Panc1 (cell line): ENCODE data around the gene NPAS3. TPM values are rescaled to one million over a fixed set of nuclear protein-coding genes. Genes with fewer than 3 reads are reported as not detected.

Source experiments
- ATAC-seq: fragments of 200-7000 bp; cut with Tn5 transposase; 2 replicates; pipeline ENCODE4 v1.9.1; 2020; ENCODE audit warnings: mild to moderate bottlenecking, moderate library complexity
- BruUV-seq: library from RNA; stranded (reverse); fragments of 400-500 nt; replicated peaks from 2 replicates; lab custom pipeline; 2021; lab: Mats Ljungman, UMichigan
- CTCF ChIA-PET: fragments of 300-600 bp; sonication (Branson Sonifier 250); formaldehyde crosslinking; loops from one replicate; lab custom pipeline; 2022; ENCODE audit warnings: antibody characterized with exemption; lab: Charles Lee
- POLR2A ChIA-PET: fragments of 300-600 bp; sonication (Branson Sonifier 250); formaldehyde crosslinking; loops from one replicate; lab custom pipeline; 2022; ENCODE audit warnings: antibody characterized with exemption; lab: Charles Lee
- DNase-seq: peaks from one replicate; pipeline ENCODE4 v3.0.0-alpha.2; 2010; ENCODE audit warnings: low read depth, low spot score
- H3K27ac ChIP-seq: 2 replicates; pipeline ENCODE4 v1.5.1; 2011; ENCODE audit warnings: mild to moderate bottlenecking, low read length, inconsistent platforms
- H3K27me3 ChIP-seq: fragments of 200-500 bp; sonication (Bioruptor generic); 2 replicates; pipeline ENCODE4 v1.6.0; 2014; ENCODE audit warnings: low read length, inconsistent platforms; ENCODE audit not compliant: control insufficient read depth, insufficient read depth
- H3K36me3 ChIP-seq: fragments of 200-500 bp; sonication (Bioruptor generic); 2 replicates; pipeline ENCODE4 v1.5.1; 2014; ENCODE audit warnings: inconsistent platforms, mild to moderate bottlenecking, low read length, moderate library complexity; ENCODE audit not compliant: control insufficient read depth, insufficient read depth
- H3K4me1 ChIP-seq: 2 replicates; pipeline ENCODE4 v1.5.1; 2011; ENCODE audit warnings: inconsistent platforms, mild to moderate bottlenecking, low read length, moderate library complexity; ENCODE audit not compliant: control insufficient read depth, insufficient read depth
- H3K4me3 ChIP-seq, 2 experiments: 2 replicates each; pipeline ENCODE4 v1.5.1; 2011 to 2012; ENCODE audit warnings: low read depth in 2 of 2, low read length in 2 of 2, mild to moderate bottlenecking in 2 of 2, inconsistent platforms in 1 of 2, moderate library complexity in 1 of 2
- H3K9me3 ChIP-seq: fragments of 200-500 bp; sonication (Bioruptor generic); 2 replicates; pipeline ENCODE4 v1.5.1; 2014; ENCODE audit warnings: low read depth, mild to moderate bottlenecking, inconsistent platforms, low read length, moderate library complexity; ENCODE audit not compliant: control insufficient read depth, insufficient read depth
- POLR2AphosphoS5 ChIP-seq: IDR thresholded peaks from 2 replicates; pipeline ENCODE4 v1.6.1; 2012; ENCODE audit warnings: mild to moderate bottlenecking, low read depth, low read length, moderate library complexity
- SIN3A ChIP-seq: IDR thresholded peaks from 2 replicates; pipeline ENCODE4 v1.6.1; 2012; ENCODE audit warnings: low read depth, mild to moderate bottlenecking, low read length, moderate library complexity, borderline replicate concordance; ENCODE audit not compliant: insufficient read depth
- TCF7L2 ChIP-seq: IDR thresholded peaks from 2 replicates; pipeline ENCODE4 v1.6.1; 2011; ENCODE audit warnings: mild to moderate bottlenecking, low read depth, low read length, inconsistent platforms
- in situ Hi-C: cut with HindIII; loops from 2 replicates; pipeline ENCODE4 v1.10.0; 2016; ENCODE audit warnings: low sequenced_read_pairs, low pct_unique_long_range_greater_than_20kb
- intact Hi-C: fragments of 100-400 bp; cut with micrococcal nuclease; formaldehyde crosslinking; loops from one replicate; pipeline ENCODE4 v1.10.0; 2022; ENCODE audit not compliant: unreplicated experiment
- total RNA-seq: library from RNA; stranded (reverse); gene quantifications from one replicate; pipeline ENCODE4 v1.2.1, GENCODE V29; 2021; ENCODE audit not compliant: unreplicated experiment
- TF ChIP-seq, protein P1 (sequence below), 2 experiments: IDR thresholded peaks; 2 replicates each; pipeline ENCODE4 v1.6.1; 2011 to 2012; ENCODE audit warnings: low read depth in 2 of 2, control low read depth in 1 of 2, low read length in 1 of 2, mild to moderate bottlenecking in 1 of 2, moderate library complexity in 1 of 2; ENCODE audit not compliant: insufficient read depth in 1 of 2
- TF ChIP-seq, protein P2 (sequence below): fragments of 450-650 bp; IDR thresholded peaks from 2 replicates; pipeline ENCODE4 v1.5.1; 2017; ENCODE audit warnings: mild to moderate bottlenecking

NPAS3 gene
- total RNA-seq, 1 experiment from 2014 or later: 0.23 TPM

DNA sequence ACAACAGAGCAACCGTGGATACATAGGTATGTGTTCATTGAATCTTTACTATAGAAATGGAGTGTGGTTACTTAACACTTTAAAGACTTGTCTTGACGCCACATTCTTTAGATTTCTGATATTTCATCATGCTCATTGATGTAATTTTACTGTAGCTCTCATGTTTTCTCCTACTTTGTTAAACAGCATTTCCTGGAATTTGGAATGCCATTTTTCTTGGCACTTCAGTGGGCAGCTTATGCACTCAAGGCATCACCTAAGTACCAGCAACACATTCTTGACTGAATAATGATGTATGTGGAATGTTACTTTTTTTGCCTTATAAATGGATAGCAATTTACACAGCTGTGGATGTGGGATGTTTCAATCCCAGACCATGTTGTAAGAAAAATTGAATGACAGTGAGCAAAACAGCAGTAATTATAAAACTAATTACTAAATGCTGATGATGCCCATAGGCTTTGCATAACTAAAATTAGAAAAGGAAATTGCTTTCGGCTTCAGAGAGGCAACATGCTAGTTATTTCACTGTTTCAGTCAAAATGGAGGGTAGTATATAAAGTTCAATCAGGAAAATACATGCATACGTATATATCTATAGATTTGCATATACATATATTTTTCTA lies 298.5 kb downstream of the NPAS3 start:
- TF ChIP-seq POLR2AphosphoS5 (no peak), SIN3A (no peak), TCF7L2 (no peak)
- TF ChIP-seq, protein P1, sequence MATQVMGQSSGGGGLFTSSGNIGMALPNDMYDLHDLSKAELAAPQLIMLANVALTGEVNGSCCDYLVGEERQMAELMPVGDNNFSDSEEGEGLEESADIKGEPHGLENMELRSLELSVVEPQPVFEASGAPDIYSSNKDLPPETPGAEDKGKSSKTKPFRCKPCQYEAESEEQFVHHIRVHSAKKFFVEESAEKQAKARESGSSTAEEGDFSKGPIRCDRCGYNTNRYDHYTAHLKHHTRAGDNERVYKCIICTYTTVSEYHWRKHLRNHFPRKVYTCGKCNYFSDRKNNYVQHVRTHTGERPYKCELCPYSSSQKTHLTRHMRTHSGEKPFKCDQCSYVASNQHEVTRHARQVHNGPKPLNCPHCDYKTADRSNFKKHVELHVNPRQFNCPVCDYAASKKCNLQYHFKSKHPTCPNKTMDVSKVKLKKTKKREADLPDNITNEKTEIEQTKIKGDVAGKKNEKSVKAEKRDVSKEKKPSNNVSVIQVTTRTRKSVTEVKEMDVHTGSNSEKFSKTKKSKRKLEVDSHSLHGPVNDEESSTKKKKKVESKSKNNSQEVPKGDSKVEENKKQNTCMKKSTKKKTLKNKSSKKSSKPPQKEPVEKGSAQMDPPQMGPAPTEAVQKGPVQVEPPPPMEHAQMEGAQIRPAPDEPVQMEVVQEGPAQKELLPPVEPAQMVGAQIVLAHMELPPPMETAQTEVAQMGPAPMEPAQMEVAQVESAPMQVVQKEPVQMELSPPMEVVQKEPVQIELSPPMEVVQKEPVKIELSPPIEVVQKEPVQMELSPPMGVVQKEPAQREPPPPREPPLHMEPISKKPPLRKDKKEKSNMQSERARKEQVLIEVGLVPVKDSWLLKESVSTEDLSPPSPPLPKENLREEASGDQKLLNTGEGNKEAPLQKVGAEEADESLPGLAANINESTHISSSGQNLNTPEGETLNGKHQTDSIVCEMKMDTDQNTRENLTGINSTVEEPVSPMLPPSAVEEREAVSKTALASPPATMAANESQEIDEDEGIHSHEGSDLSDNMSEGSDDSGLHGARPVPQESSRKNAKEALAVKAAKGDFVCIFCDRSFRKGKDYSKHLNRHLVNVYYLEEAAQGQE (IDR thresholded peaks at IDR 0.05; ENCODE audit: insufficient read depth in 1 of 2, low read depth in 2 of 2, low read length in 1 of 2): no peak
- TF ChIP-seq, protein P2, sequence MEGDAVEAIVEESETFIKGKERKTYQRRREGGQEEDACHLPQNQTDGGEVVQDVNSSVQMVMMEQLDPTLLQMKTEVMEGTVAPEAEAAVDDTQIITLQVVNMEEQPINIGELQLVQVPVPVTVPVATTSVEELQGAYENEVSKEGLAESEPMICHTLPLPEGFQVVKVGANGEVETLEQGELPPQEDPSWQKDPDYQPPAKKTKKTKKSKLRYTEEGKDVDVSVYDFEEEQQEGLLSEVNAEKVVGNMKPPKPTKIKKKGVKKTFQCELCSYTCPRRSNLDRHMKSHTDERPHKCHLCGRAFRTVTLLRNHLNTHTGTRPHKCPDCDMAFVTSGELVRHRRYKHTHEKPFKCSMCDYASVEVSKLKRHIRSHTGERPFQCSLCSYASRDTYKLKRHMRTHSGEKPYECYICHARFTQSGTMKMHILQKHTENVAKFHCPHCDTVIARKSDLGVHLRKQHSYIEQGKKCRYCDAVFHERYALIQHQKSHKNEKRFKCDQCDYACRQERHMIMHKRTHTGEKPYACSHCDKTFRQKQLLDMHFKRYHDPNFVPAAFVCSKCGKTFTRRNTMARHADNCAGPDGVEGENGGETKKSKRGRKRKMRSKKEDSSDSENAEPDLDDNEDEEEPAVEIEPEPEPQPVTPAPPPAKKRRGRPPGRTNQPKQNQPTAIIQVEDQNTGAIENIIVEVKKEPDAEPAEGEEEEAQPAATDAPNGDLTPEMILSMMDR: no peak
- H3K9me3 ChIP-seq: no peaks in the 10 kb centered on the region
- no peak overlapping the region for H3K4me3 ChIP-seq
- ChIA-PET POLR2A (no interaction called here), CTCF (no interaction called here)
- intact Hi-C loops (no loop called here), in situ Hi-C loops (no loop called here)
- BruUV-seq: no TSS peak
- no peaks in the 10 kb centered on the region for H3K36me3 ChIP-seq
- H3K4me1 ChIP-seq: no peaks in the 10 kb centered on the region
- no peak for ATAC-seq
- no peak overlapping the region for H3K27ac ChIP-seq
- no peak for DNase-seq
- no peaks in the 10 kb centered on the region for H3K27me3 ChIP-seq

DNA sequence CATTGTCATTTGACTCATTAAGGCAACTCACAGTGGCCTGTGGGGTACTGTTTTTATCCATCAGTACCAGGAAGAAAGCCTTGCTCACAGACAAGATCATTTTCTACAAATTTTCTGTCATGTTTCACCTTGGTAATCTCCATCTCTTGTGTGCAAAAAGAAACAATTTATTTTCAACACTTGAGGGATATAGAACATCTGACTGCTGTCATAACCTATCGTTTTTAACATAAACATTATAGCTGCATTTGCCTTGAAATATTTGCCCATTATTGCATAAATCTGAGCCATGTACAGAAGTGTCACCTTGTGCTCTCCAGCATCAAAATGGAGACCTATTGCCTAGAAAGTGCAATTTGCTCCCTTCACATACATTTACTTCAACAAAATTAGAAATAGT lies 300.8 kb downstream of the NPAS3 start:
- Histone ChIP-seq H3K4me1 (no peaks in the 10 kb centered on the region), H3K9me3 (no peaks in the 10 kb centered on the region), H3K27me3 (no peaks in the 10 kb centered on the region), H3K36me3 (no peaks in the 10 kb centered on the region), H3K27ac (no peak overlapping the region), H3K4me3 (no peak overlapping the region)
- no TSS peak for BruUV-seq
- ATAC-seq (no peak), DNase-seq (no peak)
- intact Hi-C loops (no loop called here), in situ Hi-C loops (no loop called here)
- TF ChIP-seq, protein P1 (IDR thresholded peaks at IDR 0.05; ENCODE audit: insufficient read depth in 1 of 2, low read depth in 2 of 2, low read length in 1 of 2): no peak
- TF ChIP-seq, protein P2: no peak
- TF ChIP-seq SIN3A (no peak), TCF7L2 (no peak), POLR2AphosphoS5 (no peak)
- ChIA-PET POLR2A (no interaction called here), CTCF (no interaction called here)
